GM12878 (cell line): Measurements from ENCODE around the gene KIF25. TPM values are rescaled to one million over a fixed set of nuclear protein-coding genes. Genes with fewer than 3 reads are reported as not detected.

Experiments used
- ATAC-seq: fragments of 200-7000 bp; cut with Tn5 transposase; 3 replicates; pipeline ENCODE4 v1.9.1; 2020; ENCODE audit warnings: mild to moderate bottlenecking, moderate library complexity
- BruUV-seq: library from RNA; stranded (reverse); fragments of 400-500 nt; replicated peaks from 2 replicates; lab custom pipeline; 2021; lab: Mats Ljungman, UMichigan
- CTCF ChIA-PET: fragments of 300-600 bp; sonication (Branson Sonifier 250); formaldehyde crosslinking; extraction: SDS; loops from one replicate; lab custom pipeline; 2021; ENCODE audit warnings: inconsistent platforms; lab: Yijun Ruan, JAX
- POLR2A ChIA-PET: fragments of 350-600 bp; formaldehyde crosslinking; extraction: SDS; loops from one replicate; lab custom pipeline; 2021; ENCODE audit warnings: inconsistent platforms; lab: Charles Lee
- RAD21 ChIA-PET: fragments of 300-600 bp; sonication (Branson Sonifier 250); formaldehyde crosslinking; loops from one replicate; lab custom pipeline; 2023; ENCODE audit warnings: antibody characterized with exemption; ENCODE audit not compliant: unreplicated experiment; lab: Charles Lee
- SMC1A ChIA-PET: fragments of 300-600 bp; sonication (Branson Sonifier 250); formaldehyde crosslinking; loops from one replicate; lab custom pipeline; 2023; ENCODE audit not compliant: unreplicated experiment, uncharacterized antibody; lab: Charles Lee
- DNase-seq: peaks from one replicate; pipeline ENCODE4 v3.0.0-alpha.2; 2011; ENCODE audit warnings: low read depth, low spot score
- FAIRE-seq: peaks from 3 replicates; lab custom pipeline; 2011; peaks lifted over from hg19 to GRCh38; lab: Jason Lieb, UNC
- H2AFZ ChIP-seq: 2 replicates; pipeline ENCODE4 v1.6.0; 2011; ENCODE audit warnings: low read depth, low read length, control low read depth; ENCODE audit not compliant: control insufficient read depth
- H3K27ac ChIP-seq: 2 replicates; pipeline ENCODE4 v1.5.1; 2011; ENCODE audit warnings: control low read depth; ENCODE audit not compliant: control insufficient read depth, insufficient read depth
- H3K27me3 ChIP-seq, 2 experiments: replicated peaks in 1 of 2; 2 replicates each; pipeline versions ENCODE4 v1.6.0 to v1.6.1; 2011; ENCODE audit warnings: low read length in 1 of 2; ENCODE audit not compliant: control insufficient read depth in 2 of 2, insufficient read depth in 2 of 2
- H3K36me3 ChIP-seq, 2 experiments: 2 replicates each; pipeline ENCODE4 v1.5.1; 2011; ENCODE audit warnings: low read length in 1 of 2; ENCODE audit not compliant: control insufficient read depth in 2 of 2, insufficient read depth in 2 of 2
- H3K4me1 ChIP-seq: 2 replicates; pipeline ENCODE4 v1.6.1; 2011; ENCODE audit warnings: mild to moderate bottlenecking, low read length, moderate library complexity, mixed read lengths; ENCODE audit not compliant: control insufficient read depth, insufficient read depth
- H3K4me2 ChIP-seq: 2 replicates; pipeline ENCODE4 v1.6.0; 2011; ENCODE audit warnings: control low read depth; ENCODE audit not compliant: control insufficient read depth, insufficient read depth
- H3K4me3 ChIP-seq: fragments of 200-600 bp; sonication (generic); 2 replicates; pipeline ENCODE4 v1.5.1; 2016
- H3K79me2 ChIP-seq: 2 replicates; pipeline ENCODE4 v1.6.0; 2011; ENCODE audit warnings: low read length; ENCODE audit not compliant: control insufficient read depth, insufficient read depth
- H3K9ac ChIP-seq: 2 replicates; pipeline ENCODE4 v1.8.0; 2011; ENCODE audit warnings: low read length, control low read depth, mixed read lengths; ENCODE audit not compliant: control insufficient read depth, insufficient read depth
- H3K9me3 ChIP-seq: replicated peaks from 3 replicates; pipeline ENCODE4 v1.5.1; 2011; ENCODE audit warnings: mild to moderate bottlenecking, low read length; ENCODE audit not compliant: control insufficient read depth, insufficient read depth
- H4K20me1 ChIP-seq: 2 replicates; pipeline ENCODE4 v1.6.0; 2011; ENCODE audit not compliant: control insufficient read depth, insufficient read depth
- BRCA1 ChIP-seq: IDR thresholded peaks from 2 replicates; pipeline ENCODE4 v1.6.1; 2011; ENCODE audit warnings: low read depth, low read length, improper control_type of control experiment
- CREM ChIP-seq: IDR thresholded peaks from 2 replicates; pipeline ENCODE4 v1.6.1; 2014; ENCODE audit warnings: antibody characterized with exemption, low read depth
- EP300 ChIP-seq, 2 experiments: fragments of 150-350 bp in 1 of 2; IDR thresholded peaks; 2 replicates each; pipeline ENCODE4 v1.6.1; 2011 to 2012; ENCODE audit warnings: low read depth in 2 of 2, low read length in 2 of 2, borderline replicate concordance in 1 of 2, improper control_type of control experiment in 1 of 2, inconsistent platforms in 1 of 2; ENCODE audit not compliant: control insufficient read depth in 1 of 2
- ESRRA ChIP-seq: IDR thresholded peaks from 2 replicates; pipeline ENCODE4 v1.6.1; 2012; ENCODE audit warnings: mild to moderate bottlenecking, low read length, improper control_type of control experiment
- FOXM1 ChIP-seq: IDR thresholded peaks from 2 replicates; pipeline ENCODE4 v1.6.1; 2012; ENCODE audit warnings: low read depth, mild to moderate bottlenecking, inconsistent platforms, low read length, moderate library complexity
- HDAC6 ChIP-seq: fragments of 200-600 bp; sonication (generic); IDR thresholded peaks from one replicate; pipeline ENCODE4 v1.8.0; 2017; ENCODE audit warnings: antibody characterized with exemption; ENCODE audit not compliant: unreplicated experiment
- KAT2A ChIP-seq: conservative IDR thresholded peaks from 2 replicates; pipeline ENCODE4 v1.6.1; 2011; ENCODE audit warnings: low read depth, low read length; ENCODE audit not compliant: control insufficient read depth
- MXI1 ChIP-seq: fragments of 150-350 bp; IDR thresholded peaks from 2 replicates; pipeline ENCODE4 v1.6.1; 2011; ENCODE audit warnings: low read depth, mild to moderate bottlenecking, inconsistent platforms, low read length, improper control_type of control experiment
- STAT3 ChIP-seq: IDR thresholded peaks from 2 replicates; pipeline ENCODE4 v1.6.1; 2011; ENCODE audit warnings: low read depth, low read length, improper control_type of control experiment
- TBL1XR1 ChIP-seq: IDR thresholded peaks from 2 replicates; pipeline ENCODE4 v1.6.1; 2012; ENCODE audit warnings: low read depth, low read length, improper control_type of control experiment
- TCF7 ChIP-seq: IDR thresholded peaks from 2 replicates; pipeline ENCODE4 v1.6.1; 2014; ENCODE audit warnings: antibody characterized with exemption, borderline replicate concordance
- ZBED1 ChIP-seq: IDR thresholded peaks from 2 replicates; pipeline ENCODE4 v1.6.1; 2016; ENCODE audit warnings: borderline replicate concordance
- ZNF207 ChIP-seq: fragments of 450-650 bp; IDR thresholded peaks from 2 replicates; pipeline ENCODE4 v1.6.1; 2014; ENCODE audit warnings: antibody characterized with exemption, mild to moderate bottlenecking, borderline replicate concordance
- ZSCAN29 ChIP-seq: fragments of 450-650 bp; IDR thresholded peaks from 2 replicates; pipeline ENCODE4 v1.6.1; 2017; ENCODE audit warnings: mild to moderate bottlenecking, moderate library complexity
- WGBS: methylation state at CpG from one replicate; pipeline ENCODE4 v1.1.6; 2016; ENCODE audit warnings: low lambda C conversion rate; ENCODE audit not compliant: insufficient replicate concordance, insufficient coverage; ENCODE audit errors: missing lambda C conversion rate; 5-methylcytosine and 5-hydroxymethylcytosine counted together
- in situ Hi-C: fragments of 300-500 bp; cut with MboI; formaldehyde crosslinking; loops from 9 replicates; pipeline ENCODE4 v1.14.3; 2018; ENCODE audit warnings: mixed read lengths
- intact Hi-C: fragments of 100-400 bp; cut with micrococcal nuclease; formaldehyde crosslinking; loops from one replicate; pipeline ENCODE4 v1.14.2; 2022; ENCODE audit not compliant: unreplicated experiment
- polyA plus RNA-seq, 11 experiments: library from polyadenylated mRNA; depleted of rRNA in 4 of 11; unstranded in 6 of 11; stranded (reverse) in 5 of 11; fragments of >200 nt; fragmentation: Nextera tagmentation in 4 of 11; fragmentation: Illumina TruSeq in 1 of 11; extraction: Ambion mirVana in 4 of 11; extraction: Trizol in 1 of 11; gene quantifications; 1 replicate in 1 of 11; 2 replicates in 10 of 11; pipeline versions ENCODE4 v1.2.1 to v1.2.3, GENCODE V29; 2011 to 2016; ENCODE audit warnings: inconsistent platforms in 2 of 11, missing spikeins in 2 of 11, low read depth in 1 of 11
- total RNA-seq, 4 experiments: library from RNA; depleted of rRNA in 3 of 4; stranded (reverse); fragments of >200 nt in 3 of 4; fragmentation: Illumina TruSeq in 1 of 4; extraction: Trizol in 1 of 4; gene quantifications; 2 replicates each; pipeline versions ENCODE4 v1.2.1 to v1.2.3, GENCODE V29; 2013 to 2021
- TF ChIP-seq, protein P1 (sequence below): fragments of 450-650 bp; IDR thresholded peaks from 2 replicates; pipeline ENCODE4 v1.6.1; 2017; ENCODE audit warnings: mild to moderate bottlenecking, low read depth, inconsistent platforms; ENCODE audit not compliant: poor library complexity, severe bottlenecking

Gene KIF25
- total and polyA plus RNA-seq, 10 of the 15 experiments (the other 5 are each of a cell fraction or from before 2014, with no cell fraction given), result not detected

DNA sequence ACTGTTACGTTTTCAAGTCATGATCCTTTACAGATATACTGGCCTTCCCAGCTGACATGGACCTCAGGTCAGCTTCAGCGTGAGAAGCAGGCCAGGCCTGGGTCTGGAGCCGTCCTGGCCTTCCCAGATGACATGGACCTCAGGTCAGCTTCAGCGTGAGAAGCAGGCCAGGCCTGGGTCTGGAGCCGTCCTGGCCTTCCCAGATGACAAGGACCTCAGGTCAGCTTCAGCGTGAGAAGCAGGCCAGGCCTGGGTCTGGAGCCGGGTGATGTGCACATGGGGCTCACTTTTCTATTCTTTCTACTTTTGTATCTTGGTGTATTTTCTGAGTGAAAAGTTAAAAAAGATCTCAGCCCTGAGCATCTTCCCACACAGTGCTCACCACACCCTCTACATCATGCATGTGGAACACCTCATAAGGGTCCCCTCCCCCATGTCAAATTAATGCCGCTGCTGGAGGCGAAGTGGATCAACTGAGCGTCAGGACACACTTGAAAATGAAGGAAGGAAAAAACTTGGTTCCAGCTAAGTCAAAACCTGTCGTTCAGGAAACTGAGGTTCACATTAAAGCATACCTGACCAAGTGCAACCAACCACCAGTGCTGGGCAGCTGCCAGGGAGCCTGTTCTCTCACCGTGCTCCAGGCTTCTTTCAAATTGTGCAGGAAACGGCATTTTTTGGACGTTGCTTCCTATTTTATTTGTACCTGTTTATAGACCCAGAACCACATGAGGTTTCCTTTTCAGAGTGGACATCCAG is 32.2 kb downstream of the KIF25 start:
- H3K9me3 ChIP-seq, result no peaks in the 10 kb centered on the region
- ChIA-PET POLR2A (no interaction called here), RAD21 (no interaction called here), CTCF (no interaction called here), SMC1A (no interaction called here)
- TF ChIP-seq EP300 (IDR thresholded peaks at IDR 0.05; ENCODE audit: borderline replicate concordance in 1 of 2, control insufficient read depth in 1 of 2, low read depth in 2 of 2, low read length in 2 of 2), result no peak
- no peak for TF ChIP-seq HDAC6
- no peak for TF ChIP-seq ZBED1
- no peak for TF ChIP-seq ZSCAN29
- TF ChIP-seq ESRRA, result no peak
- TF ChIP-seq TBL1XR1, result no peak
- no peak for TF ChIP-seq ZNF207
- TF ChIP-seq STAT3, result no peak
- TF ChIP-seq FOXM1, result no peak
- no peak for TF ChIP-seq BRCA1
- no peak for TF ChIP-seq TCF7
- no peak for TF ChIP-seq KAT2A
- TF ChIP-seq CREM, result no peak
- no peak for TF ChIP-seq MXI1
- TF ChIP-seq, protein P1, sequence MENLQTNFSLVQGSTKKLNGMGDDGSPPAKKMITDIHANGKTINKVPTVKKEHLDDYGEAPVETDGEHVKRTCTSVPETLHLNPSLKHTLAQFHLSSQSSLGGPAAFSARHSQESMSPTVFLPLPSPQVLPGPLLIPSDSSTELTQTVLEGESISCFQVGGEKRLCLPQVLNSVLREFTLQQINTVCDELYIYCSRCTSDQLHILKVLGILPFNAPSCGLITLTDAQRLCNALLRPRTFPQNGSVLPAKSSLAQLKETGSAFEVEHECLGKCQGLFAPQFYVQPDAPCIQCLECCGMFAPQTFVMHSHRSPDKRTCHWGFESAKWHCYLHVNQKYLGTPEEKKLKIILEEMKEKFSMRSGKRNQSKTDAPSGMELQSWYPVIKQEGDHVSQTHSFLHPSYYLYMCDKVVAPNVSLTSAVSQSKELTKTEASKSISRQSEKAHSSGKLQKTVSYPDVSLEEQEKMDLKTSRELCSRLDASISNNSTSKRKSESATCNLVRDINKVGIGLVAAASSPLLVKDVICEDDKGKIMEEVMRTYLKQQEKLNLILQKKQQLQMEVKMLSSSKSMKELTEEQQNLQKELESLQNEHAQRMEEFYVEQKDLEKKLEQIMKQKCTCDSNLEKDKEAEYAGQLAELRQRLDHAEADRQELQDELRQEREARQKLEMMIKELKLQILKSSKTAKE, result no peak
- ATAC-seq (no peak), DNase-seq (no peak), FAIRE-seq (no peak)
- H3K9ac ChIP-seq, result no peak overlapping the region
- H2AFZ ChIP-seq, result no peak overlapping the region
- intact Hi-C loops (no loop called here), in situ Hi-C loops (no loop called here)
- 30% methylated on average over 14 of the region's 14 CpGs for WGBS
- H3K4me3 ChIP-seq, result no peak overlapping the region
- no peaks in the 10 kb centered on the region for H3K4me1 ChIP-seq
- H4K20me1 ChIP-seq, result no peaks in the 10 kb centered on the region
- no TSS peak for BruUV-seq
- no peaks in the 10 kb centered on the region for H3K79me2 ChIP-seq
- no peak overlapping the region for H3K27ac ChIP-seq
- no peaks in the 10 kb centered on the region for H3K27me3 ChIP-seq
- H3K4me2 ChIP-seq, result no peak overlapping the region
- no peaks in the 10 kb centered on the region for H3K36me3 ChIP-seq
